Kidney (tissue), 22 donors: Measurements from ENCODE around the gene SP110. TPM values are rescaled to one million over a fixed set of nuclear protein-coding genes. Genes with fewer than 3 reads are reported as not detected.

Experiments
- DNase-seq, 5 donors: peaks; one replicate each; pipeline ENCODE4 v3.0.0-alpha.2; 2013 to 2020
- FAIRE-seq: peaks from 2 replicates; lab custom pipeline; 2012; peaks lifted over from hg19 to GRCh38; lab: Jason Lieb, UNC
- H3K27ac ChIP-seq, 2 donors: one replicate each; pipeline ENCODE4 v1.7.0; 2013; ENCODE audit warnings: low read depth in 2 of 2, low read length in 2 of 2, inconsistent platforms in 1 of 2
- H3K27me3 ChIP-seq: one replicate; pipeline ENCODE4 v1.7.1; 2013; ENCODE audit warnings: low read length, inconsistent platforms; ENCODE audit not compliant: control insufficient read depth, insufficient read depth
- H3K36me3 ChIP-seq, 3 donors: one replicate each; pipeline versions ENCODE4 v1.7.0 to v1.7.1; 2013; ENCODE audit warnings: low read length in 3 of 3, control low read depth in 1 of 3, inconsistent platforms in 1 of 3; ENCODE audit not compliant: insufficient read depth in 3 of 3, control insufficient read depth in 2 of 3
- H3K4me1 ChIP-seq, 3 donors: one replicate each; pipeline versions ENCODE4 v1.7.0 to v1.7.1; 2013; ENCODE audit warnings: low read length in 3 of 3, inconsistent platforms in 1 of 3, low read depth in 1 of 3; ENCODE audit not compliant: control insufficient read depth in 2 of 3, insufficient read depth in 2 of 3
- H3K4me3 ChIP-seq, 3 donors: one replicate each; pipeline versions ENCODE4 v1.7.0 to v1.8.1; 2013; ENCODE audit warnings: low read length in 3 of 3, control low read depth in 1 of 3, inconsistent platforms in 1 of 3
- H3K9ac ChIP-seq, 3 donors: one replicate each; pipeline versions ENCODE4 v1.7.0 to v1.7.1; 2013; ENCODE audit warnings: low read length in 3 of 3, control low read depth in 1 of 3, inconsistent platforms in 1 of 3
- H3K9me3 ChIP-seq, 3 donors: one replicate each; pipeline versions ENCODE4 v1.7.0 to v1.7.1; 2013; ENCODE audit warnings: low read length in 3 of 3, control low read depth in 1 of 3, inconsistent platforms in 1 of 3; ENCODE audit not compliant: control insufficient read depth in 2 of 3, insufficient read depth in 1 of 3
- intact Hi-C: fragments of 100-400 bp; cut with DNase I; formaldehyde crosslinking; loops from one replicate; pipeline ENCODE4 v1.11.1; 2022
- long read RNA-seq, 10 donors: library from polyadenylated mRNA in 1 of 10; unstranded in 1 of 10; transcript quantifications; one replicate each; pipeline ENCODE4 v2.0.0 and lab custom pipeline, GENCODE V29; 2021 to 2026
- polyA plus RNA-seq: library from polyadenylated mRNA; stranded (reverse); fragments of 350-450 nt; fragmentation: Illumina TruSeq; extraction: RNeasy Lipid Tissue Mini Kit (QIAGEN cat#74804); gene quantifications from one replicate; pipeline ENCODE4 v1.2.3, GENCODE V29; 2014; ENCODE audit warnings: low read depth, low replicate concordance; ENCODE audit not compliant: insufficient read depth
- total RNA-seq: library from RNA; stranded (reverse); fragmentation: NEBNext Ultra II Directional; extraction: Animal tissue kit (Norgen Biotek cat#: 25700); gene quantifications from one replicate; pipeline ENCODE4 v1.2.1, GENCODE V29; 2021
- TF ChIP-seq, protein P1 (sequence below): IDR thresholded peaks from 3 replicates; pipeline ENCODE4 v1.5.1; 2012; ENCODE audit warnings: mild to moderate bottlenecking, moderate library complexity, borderline replicate concordance; ENCODE audit not compliant: insufficient read depth; ENCODE audit errors: extremely low read depth
- donor health status: control.
- donor health status: control.
- donor health status: control.
- donor health status: control.
- donor health status: control.
- donor health status: DM: yes; HTN: yes; CAD: no.
- donor health status: Normal renal cell carcinoma (clear cell type).

Gene SP110
- total RNA-seq (28.3 TPM), polyA plus RNA-seq (12.7 TPM)
- long read RNA-seq, donor 1, result 0 reads
- long read RNA-seq, donor 2, result 0 reads
- long read RNA-seq, donor 3, partial matches to known transcripts, result 0 of 1 reads
- long read RNA-seq, donor 3, other reads (novel, unspliced or antisense), result 0 of 1 reads
- long read RNA-seq, donor 4, partial matches to known transcripts, result 0 of 1 reads
- long read RNA-seq, donor 4, other reads (novel, unspliced or antisense), result 0 of 1 reads
- long read RNA-seq, donor 5, result 0 reads
- long read RNA-seq, donor 6, partial matches to known transcripts, result 0 of 1 reads
- long read RNA-seq, donor 6, other reads (novel, unspliced or antisense), result 0 of 1 reads
- long read RNA-seq, donor 7, transcript SP110-202 (15 exons, 2,080 nt), result major isoform, 5 of 9 reads
- long read RNA-seq, donor 7, partial matches to known transcripts, result 1 of 9 reads
- long read RNA-seq, donor 7, other reads (novel, unspliced or antisense), result 2 of 9 reads
- long read RNA-seq, donor 8, partial matches to known transcripts, result 0 of 1 reads
- long read RNA-seq, donor 8, other reads (novel, unspliced or antisense), result 0 of 1 reads
- long read RNA-seq, donor 9, result 0 reads
- long read RNA-seq, donor 10, partial matches to known transcripts, result 0 of 2 reads
- long read RNA-seq, donor 10, other reads (novel, unspliced or antisense), result 0 of 2 reads

DNA sequence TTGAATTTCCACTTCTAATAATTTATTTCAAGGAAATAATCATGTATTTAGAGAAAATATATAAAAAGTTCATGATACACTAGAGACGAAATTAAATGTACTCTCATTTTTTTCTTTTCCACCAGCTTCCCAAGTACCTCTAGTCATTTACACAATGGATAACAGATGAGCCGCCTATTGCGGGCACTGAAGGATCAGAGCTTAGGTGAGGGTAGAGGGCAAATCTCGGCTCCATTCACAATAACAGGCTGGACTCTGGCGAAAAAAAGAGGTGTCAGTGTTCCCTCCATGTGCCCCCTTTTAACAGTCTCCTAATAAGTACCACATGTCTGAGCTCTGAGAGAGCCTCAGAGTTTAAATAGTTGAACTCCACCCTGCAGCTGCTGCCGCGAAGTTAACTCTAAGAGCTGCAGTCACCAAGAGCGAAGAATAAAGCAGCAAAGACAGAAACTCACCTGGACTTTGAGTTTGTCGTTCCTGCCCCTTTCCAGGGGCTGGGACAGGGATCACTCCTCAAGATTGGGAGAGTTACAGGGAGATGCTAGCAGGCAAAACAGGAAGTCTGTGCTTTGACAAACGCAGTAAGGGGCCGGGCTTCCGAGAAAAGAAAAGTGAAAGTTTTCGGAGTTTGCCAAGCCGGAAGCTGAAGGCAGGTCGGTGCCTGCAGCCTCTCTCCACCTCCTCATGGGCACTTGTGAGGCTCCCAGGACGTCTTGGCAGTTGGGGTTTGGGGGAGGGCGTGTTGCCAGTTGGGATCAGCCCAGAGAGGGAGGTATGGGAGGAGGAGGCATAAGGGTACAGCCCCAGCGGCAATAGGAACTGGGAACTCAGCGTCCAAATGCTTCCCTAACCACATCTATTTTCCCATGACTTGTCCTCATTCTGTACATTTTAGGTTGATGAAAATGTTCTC is at the start of gene SP110:
Gene SP110, minus strand, starts transcription at position 566 of the 913 bp plus-strand sequence. CDS start 3,057 bp downstream, outside the sequence.
- Histone ChIP-seq H3K4me1 (peaks cover 0 to 3% (median 0%) of the 10 kb centered on the region in 3 donors), H3K27ac (peak within 1 kb of the TSS; percentile 27 to 90), H3K4me3 (peak within 1 kb of the TSS; percentile 71 to 96 (median 92)), H3K36me3 (peaks cover 0 to 4% (median 0%) of the 10 kb centered on the region in 3 donors), H3K9me3 (no peaks in the 10 kb centered on the region), H3K9ac (peak within 1 kb of the TSS; percentile 45 to 84 (median 52)), H3K27me3 (no peaks in the 10 kb centered on the region)
- DNase-seq, result peak; percentile 59 to 92 (median 87)
- TF ChIP-seq, protein P1, sequence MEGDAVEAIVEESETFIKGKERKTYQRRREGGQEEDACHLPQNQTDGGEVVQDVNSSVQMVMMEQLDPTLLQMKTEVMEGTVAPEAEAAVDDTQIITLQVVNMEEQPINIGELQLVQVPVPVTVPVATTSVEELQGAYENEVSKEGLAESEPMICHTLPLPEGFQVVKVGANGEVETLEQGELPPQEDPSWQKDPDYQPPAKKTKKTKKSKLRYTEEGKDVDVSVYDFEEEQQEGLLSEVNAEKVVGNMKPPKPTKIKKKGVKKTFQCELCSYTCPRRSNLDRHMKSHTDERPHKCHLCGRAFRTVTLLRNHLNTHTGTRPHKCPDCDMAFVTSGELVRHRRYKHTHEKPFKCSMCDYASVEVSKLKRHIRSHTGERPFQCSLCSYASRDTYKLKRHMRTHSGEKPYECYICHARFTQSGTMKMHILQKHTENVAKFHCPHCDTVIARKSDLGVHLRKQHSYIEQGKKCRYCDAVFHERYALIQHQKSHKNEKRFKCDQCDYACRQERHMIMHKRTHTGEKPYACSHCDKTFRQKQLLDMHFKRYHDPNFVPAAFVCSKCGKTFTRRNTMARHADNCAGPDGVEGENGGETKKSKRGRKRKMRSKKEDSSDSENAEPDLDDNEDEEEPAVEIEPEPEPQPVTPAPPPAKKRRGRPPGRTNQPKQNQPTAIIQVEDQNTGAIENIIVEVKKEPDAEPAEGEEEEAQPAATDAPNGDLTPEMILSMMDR, result no peak
- intact Hi-C loops, result no loop called here
- FAIRE-seq, result peak; percentile 19

DNA sequence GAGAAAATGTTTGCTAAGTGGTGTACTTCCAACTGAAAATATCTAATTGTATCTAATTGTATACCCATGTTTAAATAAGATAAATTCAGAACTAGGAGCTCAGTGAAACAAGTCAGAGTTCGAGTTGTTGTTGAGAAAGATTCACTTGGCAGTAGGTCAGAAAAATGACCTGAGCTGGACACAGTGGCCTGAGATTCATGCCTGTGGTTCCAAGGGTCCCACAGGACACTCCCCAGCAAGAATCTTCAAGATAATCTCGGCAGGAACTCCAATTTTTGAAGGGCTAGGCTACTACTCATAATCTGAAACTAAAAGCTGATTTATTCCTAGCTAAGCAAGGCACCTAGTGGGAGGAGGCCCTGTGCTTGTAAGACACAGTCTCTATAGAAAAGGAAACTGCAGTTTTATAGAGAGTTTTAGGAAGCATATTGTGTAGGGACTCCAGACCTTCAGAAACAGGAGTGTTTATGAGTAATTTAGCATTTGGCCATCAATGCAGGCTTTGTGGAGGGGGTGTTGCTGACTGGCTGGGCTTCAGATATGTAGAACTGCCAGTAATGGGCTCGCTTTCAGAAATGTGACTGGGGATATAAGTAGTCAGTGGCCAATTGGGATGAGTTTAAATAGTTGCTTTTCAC is 48.9 kb upstream of the SP110 start:
- Histone ChIP-seq H3K4me1 (no peaks in the 10 kb centered on the region), H3K4me3 (no peak overlapping the region), H3K27me3 (no peaks in the 10 kb centered on the region), H3K9me3 (no peaks in the 10 kb centered on the region), H3K9ac (no peak overlapping the region), H3K27ac (no peak overlapping the region), H3K36me3 (no peaks in the 10 kb centered on the region)
- TF ChIP-seq, protein P1, result no peak
- FAIRE-seq (no peak), DNase-seq (no peak)
- intact Hi-C loops, result no loop called here

DNA sequence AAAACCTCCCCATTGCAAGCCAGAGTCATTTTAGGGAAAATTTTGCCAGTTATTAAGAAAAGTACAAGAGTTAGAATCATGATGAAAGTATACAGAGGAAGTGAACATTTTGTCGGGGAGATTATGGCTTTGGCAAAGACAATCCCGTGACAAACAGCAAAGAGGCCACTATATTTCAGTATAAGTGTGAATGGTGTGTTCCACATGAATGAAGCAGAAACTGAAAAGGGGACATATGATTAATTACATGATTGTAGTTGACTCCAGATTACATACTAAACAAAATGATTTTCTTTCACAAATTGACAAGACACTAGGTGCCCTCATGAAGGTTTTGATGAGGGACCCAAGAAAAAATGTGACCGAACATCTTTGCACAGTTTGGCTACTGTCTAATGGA is 47.8 kb upstream of the SP110 start:
- intact Hi-C loops, result no loop called here
- no peaks in the 10 kb centered on the region for H3K9me3 ChIP-seq
- no peak for FAIRE-seq
- H3K27ac ChIP-seq, result no peak overlapping the region
- H3K9ac ChIP-seq, result no peak overlapping the region
- no peaks in the 10 kb centered on the region for H3K36me3 ChIP-seq
- TF ChIP-seq, protein P1, result no peak
- no peaks in the 10 kb centered on the region for H3K27me3 ChIP-seq
- H3K4me1 ChIP-seq, result no peaks in the 10 kb centered on the region
- DNase-seq, result no peak
- no peak overlapping the region for H3K4me3 ChIP-seq
